Vagina (tissue), 2 donors: ENCODE data around the gene PHLDB1.

Source experiments
- POLR2A ChIP-seq, 2 donors: fragments of 450-650 bp; IDR thresholded peaks; one replicate each; pipeline ENCODE4 v1.6.1; 2017; ENCODE audit warnings: antibody characterized with exemption in 2 of 2, mild to moderate bottlenecking in 2 of 2, moderate library complexity in 2 of 2
- TF ChIP-seq, protein P1 (sequence below), 3 experiments: fragments of 450-650 bp in 2 of 3; fragments of 200-600 bp in 1 of 3; sonication (generic) in 1 of 3; IDR thresholded peaks; one replicate each; pipeline ENCODE4 v1.5.1; 2017 to 2019; ENCODE audit warnings: antibody characterized with exemption in 3 of 3, mild to moderate bottlenecking in 2 of 3, moderate library complexity in 2 of 3

DNA sequence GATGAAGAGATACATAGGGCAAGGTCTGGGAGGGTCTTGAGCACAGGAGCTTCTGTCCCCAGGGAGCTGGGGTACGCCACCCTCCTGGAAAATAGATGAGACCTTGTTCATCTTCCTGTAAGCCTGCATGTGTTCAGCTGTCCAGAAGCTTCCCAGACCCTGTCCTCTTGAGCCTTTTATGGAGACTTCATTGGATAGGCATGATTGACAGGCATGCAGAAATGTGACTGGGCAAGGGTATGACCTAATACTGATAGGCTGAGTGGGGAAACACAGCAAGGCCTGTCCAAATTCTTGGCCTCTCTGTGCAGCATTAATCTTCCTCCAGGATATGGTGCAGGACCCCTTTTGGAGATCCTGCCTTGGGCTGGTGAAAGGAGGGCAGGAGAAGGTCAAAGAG lies 19.5 kb upstream of the PHLDB1 start:
- TF ChIP-seq, protein P1, sequence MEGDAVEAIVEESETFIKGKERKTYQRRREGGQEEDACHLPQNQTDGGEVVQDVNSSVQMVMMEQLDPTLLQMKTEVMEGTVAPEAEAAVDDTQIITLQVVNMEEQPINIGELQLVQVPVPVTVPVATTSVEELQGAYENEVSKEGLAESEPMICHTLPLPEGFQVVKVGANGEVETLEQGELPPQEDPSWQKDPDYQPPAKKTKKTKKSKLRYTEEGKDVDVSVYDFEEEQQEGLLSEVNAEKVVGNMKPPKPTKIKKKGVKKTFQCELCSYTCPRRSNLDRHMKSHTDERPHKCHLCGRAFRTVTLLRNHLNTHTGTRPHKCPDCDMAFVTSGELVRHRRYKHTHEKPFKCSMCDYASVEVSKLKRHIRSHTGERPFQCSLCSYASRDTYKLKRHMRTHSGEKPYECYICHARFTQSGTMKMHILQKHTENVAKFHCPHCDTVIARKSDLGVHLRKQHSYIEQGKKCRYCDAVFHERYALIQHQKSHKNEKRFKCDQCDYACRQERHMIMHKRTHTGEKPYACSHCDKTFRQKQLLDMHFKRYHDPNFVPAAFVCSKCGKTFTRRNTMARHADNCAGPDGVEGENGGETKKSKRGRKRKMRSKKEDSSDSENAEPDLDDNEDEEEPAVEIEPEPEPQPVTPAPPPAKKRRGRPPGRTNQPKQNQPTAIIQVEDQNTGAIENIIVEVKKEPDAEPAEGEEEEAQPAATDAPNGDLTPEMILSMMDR (IDR thresholded peaks at IDR 0.05): no peak
- no peak for TF ChIP-seq POLR2A (IDR thresholded peaks at IDR 0.05)
